H1 (cell line): ENCODE results near the gene CRABP2. TPM values are rescaled to one million over a fixed set of nuclear protein-coding genes. Genes with fewer than 3 reads are reported as not detected.
A peak's percentile ranks its signal among the peaks of the same experiment; 100 is the strongest.

Experiments
- ASH2L ChIP-seq: fragments of 200-600, 300-600 bp; sonication (generic); IDR thresholded peaks from one replicate; pipeline ENCODE4 v1.7.1; 2017; ENCODE audit warnings: low read length
- BACH1 ChIP-seq: IDR thresholded peaks from 2 replicates; pipeline ENCODE4 v1.6.1; 2012; ENCODE audit warnings: low read length, improper control_type of control experiment
- CBX8 ChIP-seq: fragments of 300-800, 300-1000 bp; sonication (generic); IDR thresholded peaks from 2 replicates; pipeline ENCODE4 v1.7.1; 2016; ENCODE audit warnings: low read depth, low read length, borderline replicate concordance
- CHD2 ChIP-seq: IDR thresholded peaks from 2 replicates; pipeline ENCODE4 v1.6.1; 2012; ENCODE audit warnings: low read length, improper control_type of control experiment
- CTBP2 ChIP-seq: IDR thresholded peaks from 2 replicates; pipeline ENCODE4 v1.7.0; 2011; ENCODE audit warnings: borderline replicate concordance, mild to moderate bottlenecking, moderate library complexity, mixed read lengths, low read length; ENCODE audit not compliant: insufficient read depth, insufficient read length
- EGR1 ChIP-seq: IDR thresholded peaks from 2 replicates; pipeline ENCODE4 v1.6.1; 2011; ENCODE audit warnings: low read depth, low read length, borderline replicate concordance
- EP300 ChIP-seq, 2 experiments: IDR thresholded peaks; 1 replicate in 1 of 2; 2 replicates in 1 of 2; pipeline ENCODE4 v1.6.1; 2011 to 2012; ENCODE audit warnings: low read depth in 2 of 2, low read length in 2 of 2, mild to moderate bottlenecking in 2 of 2, borderline replicate concordance in 1 of 2, inconsistent platforms in 1 of 2, moderate library complexity in 1 of 2
- EZH2 ChIP-seq: fragments of 200-600 bp; sonication (generic); IDR thresholded peaks from 2 replicates; pipeline ENCODE4 v1.7.1; 2012; ENCODE audit warnings: low read depth, mild to moderate bottlenecking, moderate library complexity, low read length, inconsistent platforms; ENCODE audit not compliant: severe bottlenecking
- FOSL1 ChIP-seq: IDR thresholded peaks from 2 replicates; pipeline ENCODE4 v1.6.1; 2011; ENCODE audit warnings: mild to moderate bottlenecking, low read depth, low read length, moderate library complexity; ENCODE audit not compliant: insufficient read depth
- JUN ChIP-seq: IDR thresholded peaks from 2 replicates; pipeline ENCODE4 v1.6.1; 2011; ENCODE audit warnings: low read depth, mild to moderate bottlenecking, improper control_type of control experiment, low read length
- JUND ChIP-seq: IDR thresholded peaks from 2 replicates; pipeline ENCODE4 v1.6.1; 2011; ENCODE audit warnings: mild to moderate bottlenecking, improper control_type of control experiment, low read length
- KDM4A ChIP-seq: IDR thresholded peaks from one replicate; pipeline ENCODE4 v1.7.1; 2012; ENCODE audit warnings: low read depth, mild to moderate bottlenecking, moderate library complexity, low read length, inconsistent platforms; ENCODE audit not compliant: severe bottlenecking
- KDM5A ChIP-seq: fragments of 200-600 bp; IDR thresholded peaks from 2 replicates; pipeline ENCODE4 v1.7.1; 2012; ENCODE audit warnings: mild to moderate bottlenecking, low read length, inconsistent platforms, mixed read lengths
- PHF8 ChIP-seq: fragments of 200-600 bp; sonication (generic); conservative IDR thresholded peaks from 2 replicates; pipeline ENCODE4 v1.7.1; 2012; ENCODE audit warnings: low read depth, mild to moderate bottlenecking, inconsistent platforms, low read length, moderate library complexity
- POLR2AphosphoS5 ChIP-seq: IDR thresholded peaks from 2 replicates; pipeline ENCODE4 v1.6.1; 2011; ENCODE audit warnings: low read depth, low read length
- RAD21 ChIP-seq, 2 experiments: IDR thresholded peaks in 1 of 2; conservative IDR thresholded peaks in 1 of 2; 2 replicates each; pipeline ENCODE4 v1.6.1; 2011; ENCODE audit warnings: low read depth in 2 of 2, low read length in 2 of 2, improper control_type of control experiment in 1 of 2, inconsistent platforms in 1 of 2, mild to moderate bottlenecking in 1 of 2, moderate library complexity in 1 of 2
- RFX5 ChIP-seq: IDR thresholded peaks from 2 replicates; pipeline ENCODE4 v1.6.1; 2011; ENCODE audit warnings: low read depth, low read length, improper control_type of control experiment, borderline replicate concordance
- SAP30 ChIP-seq: fragments of 300-600 bp; sonication (generic); IDR thresholded peaks from 2 replicates; pipeline ENCODE4 v1.7.1; 2012; ENCODE audit warnings: low read length, moderate library complexity, mild to moderate bottlenecking, inconsistent platforms; ENCODE audit not compliant: insufficient read depth, insufficient replicate concordance
- SUZ12 ChIP-seq: fragments of 200-600 bp; sonication (generic); IDR thresholded peaks from 2 replicates; pipeline ENCODE4 v1.6.1; 2012; ENCODE audit warnings: mild to moderate bottlenecking, inconsistent platforms, low read length, moderate library complexity, mixed read lengths
- YY1 ChIP-seq: IDR thresholded peaks from 2 replicates; pipeline ENCODE4 v1.6.1; 2011; ENCODE audit warnings: low read depth, mild to moderate bottlenecking, low read length
- polyA plus RNA-seq, 7 experiments: library from polyadenylated mRNA; depleted of rRNA in 3 of 7; stranded (reverse) in 5 of 7; unstranded in 2 of 7; fragments of >200 nt in 5 of 7; fragments of 200-250 nt in 2 of 7; gene quantifications; 1 replicate in 5 of 7; 2 replicates in 1 of 7; 4 replicates in 1 of 7; pipeline versions ENCODE4 v1.2.1 to v1.2.3, GENCODE V29; 2011 to 2013; ENCODE audit warnings: missing spikeins in 2 of 7, mixed read lengths in 2 of 7
- total RNA-seq: library from RNA; stranded (reverse); fragmentation: NEBNext Ultra II Directional; extraction: Animal tissue kit (Norgen Biotek cat#: 25700); gene quantifications from 2 replicates; pipeline ENCODE4 v1.2.1, GENCODE V29; 2021
- TF ChIP-seq, protein P1 (sequence below): IDR thresholded peaks from 2 replicates; pipeline ENCODE4 v1.6.1; 2012; ENCODE audit warnings: inconsistent platforms

CRABP2 gene
- total and polyA plus RNA-seq, 2 of the 8 experiments (the other 6 are each of a cell fraction or from before 2014, with no cell fraction given), result 69.2 to 119 TPM

DNA sequence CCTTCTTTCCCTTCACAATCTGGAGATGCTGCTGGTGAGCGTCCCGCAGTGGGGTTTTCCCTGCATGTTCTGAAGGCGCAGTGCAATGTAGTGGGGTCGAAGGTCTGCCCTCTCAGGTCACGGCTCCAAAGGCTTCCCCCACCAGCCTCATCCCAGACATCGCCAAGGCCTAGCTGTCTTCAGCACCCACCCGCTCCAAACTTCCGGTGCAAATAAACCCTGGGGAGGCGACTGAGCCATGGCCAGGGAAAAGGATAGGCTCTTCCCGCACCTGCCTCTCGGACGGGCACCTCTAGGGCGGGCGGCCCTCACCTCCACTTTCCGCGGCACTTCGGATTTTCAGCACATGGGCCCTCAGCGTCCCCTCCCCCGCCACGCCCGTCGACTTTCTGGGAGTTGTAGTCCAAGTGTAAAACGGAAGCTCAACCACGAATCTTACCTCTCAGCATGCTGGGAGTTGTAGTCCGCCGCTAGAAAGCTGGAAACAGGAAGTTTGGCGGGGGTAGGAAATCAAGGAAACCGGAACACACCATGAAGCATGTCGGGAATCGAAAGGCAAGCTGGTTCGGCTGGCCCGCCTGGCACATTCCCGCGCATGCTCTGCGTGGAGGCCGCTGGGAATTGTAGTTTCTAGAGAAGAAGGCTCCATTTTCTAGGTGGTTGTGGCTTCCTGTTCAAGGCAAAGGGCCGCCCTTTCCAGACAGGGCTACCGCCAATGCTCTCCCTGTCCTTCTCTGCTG is 35.5 kb upstream of the CRABP2 start, which contains the start of gene MRPL24 (continued):
- TF ChIP-seq EZH2 (no peak), PHF8 (peak; percentile 57; the same call in 1 of the 2 replicates), POLR2AphosphoS5 (peak; percentile 66; the same call in 1 of the 2 replicates), SUZ12 (no peak), KDM4A (no peak), ASH2L (peak; percentile 25), CHD2 (peak; percentile 72; the same call in 1 of the 2 replicates), FOSL1 (no peak), YY1 (peak; percentile 92), JUND (no peak), RFX5 (no peak), EGR1 (peak; percentile 49; the same call in 1 of the 2 replicates), SAP30 (peak; percentile 80), RAD21 (IDR thresholded peaks at IDR 0.05 in 1 of 2, conservative IDR thresholded peaks at IDR 0.05 in 1 of 2; ENCODE audit: low read depth in 2 of 2, low read length in 2 of 2) (0 out of 4 replicates have a peak, but pooled peaks of 1 of the 2 experiments have one; percentile 19), JUN (no peak), KDM5A (no peak), CTBP2 (peak; percentile 23), BACH1 (0 out of 2 replicates have a peak, but pooled peaks have one; percentile 23), EP300 (IDR thresholded peaks at IDR 0.05; ENCODE audit: borderline replicate concordance in 1 of 2, low read depth in 2 of 2, low read length in 2 of 2) (no peak), CBX8 (no peak)
- TF ChIP-seq, protein P1, sequence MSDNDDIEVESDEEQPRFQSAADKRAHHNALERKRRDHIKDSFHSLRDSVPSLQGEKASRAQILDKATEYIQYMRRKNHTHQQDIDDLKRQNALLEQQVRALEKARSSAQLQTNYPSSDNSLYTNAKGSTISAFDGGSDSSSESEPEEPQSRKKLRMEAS, result peak; percentile 95
